Heart left ventricle (tissue), 16 donors: ENCODE data around the gene SYP. TPM values are rescaled to one million over a fixed set of nuclear protein-coding genes. Genes with fewer than 3 reads are reported as not detected.

Experiments
- ATAC-seq, 4 donors: fragments of 200-7000 bp; cut with Tn5 transposase; one replicate each; pipeline ENCODE4 v1.9.1; 2020 to 2022; ENCODE audit warnings: moderate library complexity in 4 of 4, mild to moderate bottlenecking in 3 of 4, moderate number of reproducible peaks in 1 of 4
- DNase-seq, 5 donors: peaks; one replicate each; pipeline ENCODE4 v3.0.0-alpha.2; 2020
- H3K27ac ChIP-seq, 12 donors: fragments of 200-600 bp; sonication (generic) in 4 of 12; one replicate each; pipeline versions ENCODE4 v1.5.0 to v1.8.0; 2016 to 2022; ENCODE audit warnings: mild to moderate bottlenecking in 2 of 12
- H3K27me3 ChIP-seq, 9 donors: fragments of 200-600 bp; sonication (generic) in 2 of 9; one replicate each; pipeline versions ENCODE4 v1.5.1 to v1.8.0; 2016 to 2022; ENCODE audit warnings: mild to moderate bottlenecking in 3 of 9
- H3K36me3 ChIP-seq, 9 donors: fragments of 200-600 bp; sonication (generic) in 2 of 9; one replicate each; pipeline versions ENCODE4 v1.5.0 to v1.8.0; 2018 to 2022; ENCODE audit warnings: mild to moderate bottlenecking in 2 of 9
- H3K4me1 ChIP-seq, 12 donors: fragments of 200-600 bp; sonication (generic) in 4 of 12; one replicate each; pipeline versions ENCODE4 v1.5.0 to v1.8.0; 2016 to 2022; ENCODE audit warnings: mild to moderate bottlenecking in 3 of 12
- H3K4me3 ChIP-seq, 12 donors: fragments of 200-600 bp; sonication (generic) in 4 of 12; one replicate each; pipeline versions ENCODE4 v1.5.0 to v1.8.0; 2017 to 2022; ENCODE audit warnings: mild to moderate bottlenecking in 9 of 12, moderate library complexity in 4 of 12
- H3K9me3 ChIP-seq, 12 donors: fragments of 200-600 bp; sonication (generic) in 4 of 12; one replicate each; pipeline versions ENCODE4 v1.5.0 to v1.8.0; 2016 to 2022; ENCODE audit warnings: mild to moderate bottlenecking in 1 of 12
- POLR2A ChIP-seq, 2 donors: fragments of 450-650 bp; IDR thresholded peaks; one replicate each; pipeline ENCODE4 v1.6.1; 2017; ENCODE audit warnings: antibody characterized with exemption in 2 of 2, mild to moderate bottlenecking in 2 of 2, moderate library complexity in 2 of 2
- WGBS, 4 donors: extraction: QIAGEN DNeasy Blood & Tissue Kit in 2 of 4; methylation state at CpG; one replicate each; pipeline versions ENCODE4 v1.1.5 to v1.1.7; 2013 to 2018; 5-methylcytosine and 5-hydroxymethylcytosine counted together
- intact Hi-C, 10 donors: fragments of 100-400 bp; cut with DNase I; formaldehyde crosslinking; loops; one replicate each; pipeline versions ENCODE4 v1.11.1 to v1.14.2; 2022
- polyA plus RNA-seq, 2 donors: library from polyadenylated mRNA; stranded (reverse); fragments of 200-250 nt; gene quantifications; one replicate each; pipeline ENCODE4 v1.2.3, GENCODE V29; 2013
- total RNA-seq, 9 donors: library from RNA; depleted of rRNA in 2 of 9; stranded (reverse); fragments of >200 nt in 2 of 9; fragmentation: NEBNext Ultra II Directional in 3 of 9; extraction: Animal tissue kit (Norgen Biotek cat#: 25700) in 3 of 9; gene quantifications; one replicate each; pipeline versions ENCODE4 v1.1.0 to v1.2.4, GENCODE V29; 2016 to 2023
- TF ChIP-seq, protein P1 (sequence below), 12 donors: fragments of 200-600 bp; sonication (generic) in 4 of 12; IDR thresholded peaks; one replicate each; pipeline versions ENCODE4 v1.5.0 to v1.8.0; 2018 to 2022; ENCODE audit warnings: antibody characterized with exemption in 12 of 12, mild to moderate bottlenecking in 5 of 12
- donor health status: ischemic (EF 13 %, LVEDD 7.1; RV severe dilation, severe dysfunction).
- donor health status: healthy with polysubstance abuse.
- donor health status: DM: no; HTN: yes; CAD: no.
- donor health status: DM: no; HTN: no; CAD: no.
- donor health status: ischemic (EF 25% LVEDD 6.9; RV normal size, moderate dysfunction).
- donor health status: ischemic (EF 25% LVEDD 5.7; RV mildly dilated, moderate dysfunction).
- donor health status: healthy.
- donor health status: DM: yes; HTN: yes; CAD: no.
- donor health status: ischemic (EF 35%, LVEDD 5.7; RV mildly dilated, moderate dysfunction).
- donor health status: nonischemic (EF 11% LVEDD 7.7; RV severe dilation, severe dysfunction).
- donor health status: DM: yes; HTN: yes; CAD: no.
- donor health status: PGD.
- donor health status: ischemic (EF 29% LVEDD 5.4; RV normal size, mild dysfunction).
- donor health status: nonischemic (EF 23%, LVEDD 6.1; RV moderate dilation, normal function).

Gene SYP
- total and polyA plus RNA-seq, 11 donors = 0.49 to 3.7 (median 1.3) TPM

DNA sequence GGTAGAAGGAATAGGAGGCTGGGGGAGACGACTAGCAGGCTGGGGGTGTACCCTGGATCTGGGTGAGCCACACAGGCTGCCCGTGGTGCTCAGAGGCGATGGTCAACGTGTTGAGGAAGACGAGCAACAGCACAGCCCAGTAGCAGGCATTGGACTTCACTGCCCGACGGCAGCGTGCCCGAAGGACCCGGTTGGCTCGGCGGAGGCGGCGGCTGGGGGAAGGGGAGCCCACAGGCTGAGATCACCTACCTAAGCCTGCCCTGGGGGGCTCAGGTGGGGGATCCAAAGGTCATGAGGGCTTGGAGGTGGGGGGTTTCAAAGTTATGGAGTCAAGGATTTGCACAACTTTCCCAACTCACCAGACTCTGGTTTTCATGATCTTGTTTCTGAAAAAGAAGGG lies 25.9 kb upstream of the SYP start:
- H3K4me3 ChIP-seq = no peak overlapping the region
- peaks cover 0 to 7% (median 0%) of the 10 kb centered on the region in 9 donors for H3K27me3 ChIP-seq
- 60 to 72% (median 65%) methylated on average over 14 of the region's 14 CpGs for WGBS, 4 donors
- peaks cover 0 to 8% (median 0%) of the 10 kb centered on the region in 12 donors for H3K4me1 ChIP-seq
- H3K36me3 ChIP-seq = no peaks in the 10 kb centered on the region
- intact Hi-C loops = no loop called here
- no peak for TF ChIP-seq POLR2A (IDR thresholded peaks at IDR 0.05)
- TF ChIP-seq, protein P1, sequence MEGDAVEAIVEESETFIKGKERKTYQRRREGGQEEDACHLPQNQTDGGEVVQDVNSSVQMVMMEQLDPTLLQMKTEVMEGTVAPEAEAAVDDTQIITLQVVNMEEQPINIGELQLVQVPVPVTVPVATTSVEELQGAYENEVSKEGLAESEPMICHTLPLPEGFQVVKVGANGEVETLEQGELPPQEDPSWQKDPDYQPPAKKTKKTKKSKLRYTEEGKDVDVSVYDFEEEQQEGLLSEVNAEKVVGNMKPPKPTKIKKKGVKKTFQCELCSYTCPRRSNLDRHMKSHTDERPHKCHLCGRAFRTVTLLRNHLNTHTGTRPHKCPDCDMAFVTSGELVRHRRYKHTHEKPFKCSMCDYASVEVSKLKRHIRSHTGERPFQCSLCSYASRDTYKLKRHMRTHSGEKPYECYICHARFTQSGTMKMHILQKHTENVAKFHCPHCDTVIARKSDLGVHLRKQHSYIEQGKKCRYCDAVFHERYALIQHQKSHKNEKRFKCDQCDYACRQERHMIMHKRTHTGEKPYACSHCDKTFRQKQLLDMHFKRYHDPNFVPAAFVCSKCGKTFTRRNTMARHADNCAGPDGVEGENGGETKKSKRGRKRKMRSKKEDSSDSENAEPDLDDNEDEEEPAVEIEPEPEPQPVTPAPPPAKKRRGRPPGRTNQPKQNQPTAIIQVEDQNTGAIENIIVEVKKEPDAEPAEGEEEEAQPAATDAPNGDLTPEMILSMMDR (IDR thresholded peaks at IDR 0.05) = no peak
- H3K27ac ChIP-seq = no peak overlapping the region
- H3K9me3 ChIP-seq = no peaks in the 10 kb centered on the region
- no peak for ATAC-seq
- DNase-seq = no peak

DNA sequence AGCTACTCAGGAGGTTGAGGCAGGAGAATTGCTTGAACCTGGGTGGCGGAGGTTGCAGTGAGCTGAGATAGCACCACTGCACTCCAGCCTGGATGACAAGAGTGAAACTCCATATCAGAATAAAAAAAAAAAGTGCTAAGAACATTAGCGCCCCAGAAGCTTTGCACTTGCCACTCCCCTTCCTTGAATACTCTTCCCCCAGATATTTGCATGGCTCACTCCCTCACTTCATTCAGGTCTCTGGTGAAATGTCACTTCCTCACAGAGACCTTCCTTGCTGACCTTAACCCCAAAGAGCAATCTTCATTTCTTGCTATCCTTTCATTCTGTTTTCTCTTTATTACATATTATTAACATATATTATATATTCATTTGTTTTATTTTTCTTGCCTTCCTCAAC lies 21.9 kb upstream of the SYP start:
- no peak for TF ChIP-seq POLR2A (IDR thresholded peaks at IDR 0.05)
- TF ChIP-seq, protein P1 (IDR thresholded peaks at IDR 0.05) = no peak
- H3K36me3 ChIP-seq = no peaks in the 10 kb centered on the region
- ATAC-seq = no peak
- H3K4me3 ChIP-seq = no peak overlapping the region
- intact Hi-C loops = no loop called here
- H3K4me1 ChIP-seq = no peaks in the 10 kb centered on the region
- no peak overlapping the region for H3K27ac ChIP-seq
- WGBS, 4 donors = 66 to 72% (median 67%) methylated on average over 2 of the region's 2 CpGs
- no peaks in the 10 kb centered on the region for H3K9me3 ChIP-seq
- H3K27me3 ChIP-seq = peaks cover 0 to 7% (median 0%) of the 10 kb centered on the region in 9 donors
- no peak for DNase-seq

DNA sequence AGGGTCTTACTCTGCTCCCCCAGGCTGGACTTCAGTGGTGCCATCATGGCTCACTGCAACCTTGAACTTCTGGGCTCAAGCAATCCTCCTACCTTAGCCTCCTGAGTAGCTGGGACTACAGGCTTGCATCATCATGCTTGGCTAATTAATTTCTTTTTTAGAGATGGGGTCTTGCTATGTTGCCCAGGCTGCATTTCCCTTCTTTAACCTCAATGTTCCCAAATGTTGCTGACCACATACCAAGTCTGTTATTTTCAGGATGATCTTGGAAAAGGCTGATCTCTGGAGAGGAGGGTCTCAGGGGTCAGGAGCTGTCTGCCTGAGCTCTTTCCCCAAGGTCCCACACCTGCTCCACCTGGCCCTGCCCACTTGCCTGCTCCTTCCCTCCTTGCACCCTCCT lies 20.1 kb upstream of the SYP start:
- Histone ChIP-seq H3K27ac (no peak overlapping the region), H3K27me3 (peaks cover 0 to 3% (median 0%) of the 10 kb centered on the region in 9 donors), H3K36me3 (no peaks in the 10 kb centered on the region)

DNA sequence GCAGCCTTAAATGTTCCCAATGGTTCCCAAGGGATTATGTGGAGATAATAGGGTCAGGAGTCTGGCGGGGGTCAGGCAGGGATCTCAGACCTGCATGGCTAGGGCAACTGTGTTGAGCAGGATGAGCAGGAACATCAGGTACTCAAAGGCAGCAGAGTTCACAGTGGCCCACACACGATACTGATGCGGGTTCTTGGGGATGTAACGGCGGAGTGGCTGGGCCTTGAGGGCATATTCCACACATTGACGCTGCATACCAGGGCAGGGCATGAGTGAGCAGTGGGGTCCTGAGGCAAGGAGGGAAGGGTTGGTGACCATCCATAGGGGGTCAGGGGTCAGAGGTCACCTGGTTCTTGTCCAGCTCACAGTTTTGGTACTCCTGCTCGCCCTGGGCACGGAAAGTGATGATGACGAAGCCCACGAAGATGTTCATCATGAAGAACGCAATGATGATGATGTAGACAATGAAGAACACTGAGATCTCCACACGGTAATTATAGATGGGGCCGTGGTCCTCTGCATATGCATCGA lies 15.1 kb upstream of the SYP start:
- no peaks in the 10 kb centered on the region for H3K36me3 ChIP-seq
- H3K9me3 ChIP-seq = no peaks in the 10 kb centered on the region
- no peaks in the 10 kb centered on the region for H3K4me1 ChIP-seq
- H3K27ac ChIP-seq = no peak overlapping the region
- no peak overlapping the region for H3K4me3 ChIP-seq
- ATAC-seq (no peak), DNase-seq (no peak)
- 81 to 87% (median 82%) methylated on average over 14 of the region's 14 CpGs for WGBS, 4 donors
- intact Hi-C loops = no loop called here
- TF ChIP-seq, protein P1 (IDR thresholded peaks at IDR 0.05) = no peak
- TF ChIP-seq POLR2A (IDR thresholded peaks at IDR 0.05) = no peak
- peaks cover 0 to 5% (median 0%) of the 10 kb centered on the region in 9 donors for H3K27me3 ChIP-seq

More for the DNA sequence above, 20.1 kb upstream of the SYP start:
- DNase-seq (no peak), ATAC-seq (no peak)
- Histone ChIP-seq H3K9me3 (no peaks in the 10 kb centered on the region), H3K4me3 (no peak overlapping the region), H3K4me1 (no peaks in the 10 kb centered on the region)
- intact Hi-C loops = no loop called here
- TF ChIP-seq, protein P1 (IDR thresholded peaks at IDR 0.05) = no peak
- no peak for TF ChIP-seq POLR2A (IDR thresholded peaks at IDR 0.05)
